ENCODE data around the gene DOP1B. TPM values are rescaled to one million over a fixed set of nuclear protein-coding genes. Genes with fewer than 3 reads are reported as not detected.

Gene DOP1B
- total RNA-seq, 3 donors from 2014 or later: 8.1 to 10.8 (median 9.6) TPM

DNA sequence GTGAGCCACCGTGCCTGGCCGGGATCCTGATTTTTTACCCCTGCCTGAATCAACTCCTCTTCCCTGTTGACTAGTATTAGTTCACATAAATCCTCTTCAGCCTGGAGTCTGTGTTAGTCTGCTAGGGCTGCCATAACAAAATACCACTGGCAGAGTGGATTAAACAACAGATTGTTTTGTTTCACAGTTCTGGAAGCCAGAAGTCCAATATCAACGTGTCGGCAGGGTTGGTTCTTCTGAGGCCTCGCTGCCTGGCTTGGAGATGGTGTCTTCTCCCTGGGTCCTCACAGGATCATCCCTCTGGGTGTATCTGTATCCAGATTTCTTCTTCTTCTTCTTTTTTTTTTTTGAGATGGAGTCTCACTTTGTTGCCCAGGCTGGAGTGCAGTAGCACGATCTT, 18.2 kb downstream of the DOP1B start:
- DNase-seq (no peak), ATAC-seq (no peak)
- Mint-ChIP-seq H3K27me3 (ENCODE audit: low read depth) (no peaks in the 10 kb centered on the region), H3K4me3 (peak overlapping the region; percentile 26), H3K36me3 (ENCODE audit: insufficient read depth) (peaks cover 9% of the 10 kb centered on the region), H3K9me3 (no peaks in the 10 kb centered on the region), H3K4me1 (ENCODE audit: low read depth) (peaks cover 16% of the 10 kb centered on the region)

GRCh38 chr21:36175771-36176565, 19.3 kb downstream of the DOP1B start:
- H3K4me3 Mint-ChIP-seq: no peak overlapping the region
- DNase-seq: no peak
- peaks cover 16% of the 10 kb centered on the region for H3K4me1 Mint-ChIP-seq (ENCODE audit: low read depth)
- H3K36me3 Mint-ChIP-seq (ENCODE audit: insufficient read depth): peaks cover 5% of the 10 kb centered on the region
- H3K9me3 Mint-ChIP-seq: no peaks in the 10 kb centered on the region
- ATAC-seq: no peak
- no peaks in the 10 kb centered on the region for H3K27me3 Mint-ChIP-seq (ENCODE audit: low read depth)

DNA sequence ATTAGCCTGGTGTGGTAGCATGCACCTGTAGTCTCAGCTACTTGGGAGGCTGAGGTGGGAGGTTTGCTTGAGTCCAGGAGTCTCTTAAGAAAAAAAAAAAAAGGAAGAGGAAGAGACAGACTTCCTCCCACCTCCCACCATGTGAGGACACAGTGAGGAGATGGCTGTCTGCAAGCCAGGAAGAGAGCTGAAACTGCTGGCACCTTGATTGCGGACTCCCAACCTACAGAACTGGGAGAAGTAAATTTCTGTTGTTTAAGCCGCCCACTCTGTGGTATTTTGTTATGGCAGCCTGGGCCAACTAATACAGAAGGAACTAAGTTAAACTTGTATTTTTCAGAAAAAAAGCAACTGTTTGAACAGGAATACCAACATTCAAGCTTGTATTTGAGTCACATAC, 21.7 kb downstream of the DOP1B start:
- no peaks in the 10 kb centered on the region for H3K9me3 Mint-ChIP-seq
- H3K4me1 Mint-ChIP-seq (ENCODE audit: low read depth): peaks cover 15% of the 10 kb centered on the region
- no peaks in the 10 kb centered on the region for H3K27me3 Mint-ChIP-seq (ENCODE audit: low read depth)
- no peak overlapping the region for H3K4me3 Mint-ChIP-seq
- ATAC-seq: no peak
- H3K36me3 Mint-ChIP-seq (ENCODE audit: insufficient read depth): peaks cover 6% of the 10 kb centered on the region
- DNase-seq: no peak

DNA sequence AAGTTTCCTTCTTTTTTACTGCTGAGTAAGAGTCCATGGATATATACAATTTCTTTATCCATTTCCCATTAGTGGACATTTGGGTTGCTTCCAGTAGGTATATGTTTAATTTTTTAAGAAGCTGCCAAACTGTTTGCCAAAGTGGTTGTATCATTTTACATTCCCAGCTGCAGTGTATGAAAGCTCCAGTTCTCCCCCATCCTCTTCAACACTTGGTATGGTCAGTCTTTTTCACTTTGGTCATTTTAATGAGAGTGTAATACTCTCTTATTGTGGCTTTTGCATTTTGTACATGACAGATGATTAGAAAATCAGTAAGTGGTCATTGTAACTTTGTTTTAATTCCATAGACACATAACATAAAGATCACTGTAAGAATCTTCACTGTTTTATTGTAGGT, 22.5 kb downstream of the DOP1B start:
- DNase-seq: no peak
- no peaks in the 10 kb centered on the region for H3K9me3 Mint-ChIP-seq
- ATAC-seq: no peak
- H3K4me1 Mint-ChIP-seq (ENCODE audit: low read depth): peaks cover 11% of the 10 kb centered on the region
- H3K36me3 Mint-ChIP-seq (ENCODE audit: insufficient read depth): peaks cover 6% of the 10 kb centered on the region
- no peak overlapping the region for H3K4me3 Mint-ChIP-seq
- no peaks in the 10 kb centered on the region for H3K27me3 Mint-ChIP-seq (ENCODE audit: low read depth)

GRCh38 chr21:36180963-36181362, 24.3 kb downstream of the DOP1B start:
- Mint-ChIP-seq H3K36me3 (ENCODE audit: insufficient read depth) (peaks cover 11% of the 10 kb centered on the region), H3K27me3 (ENCODE audit: low read depth) (no peaks in the 10 kb centered on the region), H3K4me3 (no peak overlapping the region), H3K9me3 (no peaks in the 10 kb centered on the region), H3K4me1 (ENCODE audit: low read depth) (peaks cover 6% of the 10 kb centered on the region)
- DNase-seq (no peak), ATAC-seq (no peak)

DNA sequence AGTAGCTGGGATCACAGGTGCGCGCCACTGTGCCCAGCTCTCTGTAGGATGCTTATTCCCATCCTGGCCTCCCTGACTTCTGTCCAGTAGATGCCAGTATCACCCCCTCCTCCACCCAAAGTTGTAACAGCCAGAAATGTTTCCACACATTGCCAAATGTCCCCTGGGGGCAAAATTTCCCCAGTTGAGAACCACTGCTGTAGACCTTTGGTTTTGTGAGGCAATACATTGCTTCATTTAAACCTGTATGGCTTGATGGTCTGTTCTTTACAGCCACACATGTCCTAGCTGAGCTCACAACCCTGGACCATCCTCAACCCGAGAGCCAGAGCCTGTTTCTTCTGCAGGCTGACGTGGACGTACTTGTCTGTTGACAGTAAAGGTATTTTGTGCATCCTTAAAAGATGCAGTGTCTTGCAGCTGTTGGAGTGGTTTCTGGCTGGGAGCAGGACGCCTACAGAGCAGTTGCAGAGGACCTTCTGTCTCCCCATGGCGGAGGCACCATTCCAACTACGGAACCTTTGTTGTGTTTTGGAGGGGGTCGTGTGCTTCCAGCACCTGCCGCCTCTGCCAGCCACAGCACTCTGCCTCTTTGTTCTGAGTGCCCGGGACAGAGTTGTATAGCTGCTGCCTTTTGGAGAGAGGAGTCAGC, 26.6 kb downstream of the DOP1B start:
- H3K9me3 Mint-ChIP-seq: no peaks in the 10 kb centered on the region
- ATAC-seq (no peak), DNase-seq (no peak)
- peaks cover 14% of the 10 kb centered on the region for H3K36me3 Mint-ChIP-seq (ENCODE audit: insufficient read depth)
- no peak overlapping the region for H3K4me3 Mint-ChIP-seq
- H3K4me1 Mint-ChIP-seq (ENCODE audit: low read depth): peaks cover 8% of the 10 kb centered on the region
- no peaks in the 10 kb centered on the region for H3K27me3 Mint-ChIP-seq (ENCODE audit: low read depth)

GRCh38 chr21:36184545-36184944, 27.9 kb downstream of the DOP1B start:
- Mint-ChIP-seq H3K9me3 (no peaks in the 10 kb centered on the region), H3K36me3 (ENCODE audit: insufficient read depth) (peaks cover 15% of the 10 kb centered on the region), H3K27me3 (ENCODE audit: low read depth) (no peaks in the 10 kb centered on the region), H3K4me3 (no peak overlapping the region), H3K4me1 (ENCODE audit: low read depth) (peaks cover 13% of the 10 kb centered on the region)
- ATAC-seq (no peak), DNase-seq (no peak)

DNA sequence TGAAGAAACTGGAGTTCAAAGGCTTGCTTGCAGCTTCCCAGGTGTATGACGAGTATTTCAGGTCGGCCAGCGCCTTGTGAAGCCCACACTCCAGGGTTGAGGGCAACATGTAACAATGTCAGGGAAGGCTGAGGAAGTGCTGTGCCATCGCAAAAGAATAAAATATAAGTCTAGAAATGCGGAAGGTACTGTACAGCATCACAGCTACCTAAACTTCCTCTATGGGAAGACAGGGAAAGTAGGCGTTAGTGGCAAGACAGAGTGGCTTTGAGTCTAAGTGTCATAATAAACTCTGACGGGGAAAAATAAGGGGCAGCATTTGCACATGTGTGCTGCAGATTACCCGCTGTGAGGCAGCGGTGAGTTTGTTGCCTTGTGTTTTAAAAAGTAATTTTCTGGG, 28.9 kb downstream of the DOP1B start:
- H3K4me3 Mint-ChIP-seq: no peak overlapping the region
- H3K9me3 Mint-ChIP-seq: no peaks in the 10 kb centered on the region
- ATAC-seq: no peak
- H3K4me1 Mint-ChIP-seq (ENCODE audit: low read depth): peaks cover 13% of the 10 kb centered on the region
- no peaks in the 10 kb centered on the region for H3K27me3 Mint-ChIP-seq (ENCODE audit: low read depth)
- peaks cover 15% of the 10 kb centered on the region for H3K36me3 Mint-ChIP-seq (ENCODE audit: insufficient read depth)
- no peak for DNase-seq

- DNase-seq: no peak
- H3K9me3 Mint-ChIP-seq: no peaks in the 10 kb centered on the region
- no peak for ATAC-seq
- peaks cover 21% of the 10 kb centered on the region for H3K36me3 Mint-ChIP-seq (ENCODE audit: insufficient read depth)
- no peak overlapping the region for H3K4me3 Mint-ChIP-seq
- H3K4me1 Mint-ChIP-seq (ENCODE audit: low read depth): peaks cover 13% of the 10 kb centered on the region
- no peaks in the 10 kb centered on the region for H3K27me3 Mint-ChIP-seq (ENCODE audit: low read depth)
Measured at GRCh38 chr21:36186081-36186480, 29.5 kb downstream of the DOP1B start.

GRCh38 chr21:36186506-36187399, 30.1 kb downstream of the DOP1B start:
- ATAC-seq (no peak), DNase-seq (no peak)
- Mint-ChIP-seq H3K36me3 (ENCODE audit: insufficient read depth) (peaks cover 21% of the 10 kb centered on the region), H3K9me3 (no peaks in the 10 kb centered on the region), H3K4me3 (no peak overlapping the region), H3K4me1 (ENCODE audit: low read depth) (peaks cover 13% of the 10 kb centered on the region), H3K27me3 (ENCODE audit: low read depth) (no peaks in the 10 kb centered on the region)

DNA sequence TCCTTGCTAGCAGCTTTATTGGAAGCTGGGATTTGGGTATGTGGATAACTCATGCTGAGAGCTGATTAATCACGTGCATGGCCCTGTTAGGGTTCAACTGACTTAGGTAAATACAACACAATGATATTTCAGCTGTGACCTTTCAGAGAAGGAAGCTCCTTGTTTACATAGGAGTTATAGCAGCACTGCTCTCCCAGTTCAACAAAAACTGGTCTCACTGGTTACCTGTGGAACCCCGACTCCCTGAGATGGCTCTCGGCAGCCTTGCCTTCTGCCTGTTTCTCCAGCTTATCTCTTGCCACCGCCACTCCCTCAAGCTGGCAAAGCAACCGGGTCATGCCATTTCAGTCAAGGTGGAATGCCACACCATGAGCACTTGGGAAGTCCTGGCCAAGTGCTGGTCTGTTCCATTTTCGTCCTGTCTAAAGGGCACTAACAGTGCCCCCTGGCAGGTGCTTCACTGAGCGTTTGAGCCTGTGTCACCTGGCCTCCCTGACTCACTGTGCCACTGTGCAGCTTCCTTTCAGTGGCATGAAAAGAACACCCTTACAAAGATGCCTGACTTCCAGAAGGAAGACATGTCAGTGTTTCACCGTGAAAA, 31.6 kb downstream of the DOP1B start:
- Mint-ChIP-seq H3K4me3 (no peak overlapping the region), H3K9me3 (no peaks in the 10 kb centered on the region), H3K4me1 (ENCODE audit: low read depth) (peaks cover 10% of the 10 kb centered on the region), H3K27me3 (ENCODE audit: low read depth) (no peaks in the 10 kb centered on the region), H3K36me3 (ENCODE audit: insufficient read depth) (peaks cover 19% of the 10 kb centered on the region)
- DNase-seq (no peak), ATAC-seq (no peak)

- DNase-seq: no peak
- no peak overlapping the region for H3K4me3 Mint-ChIP-seq
Measured at GRCh38 chr21:36188937-36189336, 32.3 kb downstream of the DOP1B start.

GRCh38 chr21:36190736-36191135, 34.1 kb downstream of the DOP1B start:
- Mint-ChIP-seq H3K36me3 (ENCODE audit: insufficient read depth) (peaks cover 14% of the 10 kb centered on the region), H3K27me3 (ENCODE audit: low read depth) (no peaks in the 10 kb centered on the region), H3K9me3 (no peaks in the 10 kb centered on the region), H3K4me1 (ENCODE audit: low read depth) (peaks cover 7% of the 10 kb centered on the region), H3K4me3 (no peak overlapping the region)
- no peak for ATAC-seq
- no peak for DNase-seq

More at GRCh38 chr21:36188937-36189336, 32.3 kb downstream of the DOP1B start:
- Mint-ChIP-seq H3K27me3 (ENCODE audit: low read depth) (no peaks in the 10 kb centered on the region), H3K9me3 (no peaks in the 10 kb centered on the region), H3K4me1 (ENCODE audit: low read depth) (peaks cover 10% of the 10 kb centered on the region), H3K36me3 (ENCODE audit: insufficient read depth) (peaks cover 19% of the 10 kb centered on the region)
- ATAC-seq: no peak

GRCh38 chr21:36193200-36193599, 36.6 kb downstream of the DOP1B start:
- Mint-ChIP-seq H3K27me3 (ENCODE audit: low read depth) (no peaks in the 10 kb centered on the region), H3K4me3 (no peak overlapping the region), H3K4me1 (ENCODE audit: low read depth) (peaks cover 6% of the 10 kb centered on the region), H3K9me3 (no peaks in the 10 kb centered on the region), H3K36me3 (ENCODE audit: insufficient read depth) (peaks cover 15% of the 10 kb centered on the region)
- ATAC-seq (no peak), DNase-seq (no peak)
